ENCODE measurements around the gene ITPR3. TPM values are rescaled to one million over a fixed set of nuclear protein-coding genes. Genes with fewer than 3 reads are reported as not detected.

Gene ITPR3
- total RNA-seq, 4 donors from 2014 or later: 161 to 265 (median 197) TPM

DNA sequence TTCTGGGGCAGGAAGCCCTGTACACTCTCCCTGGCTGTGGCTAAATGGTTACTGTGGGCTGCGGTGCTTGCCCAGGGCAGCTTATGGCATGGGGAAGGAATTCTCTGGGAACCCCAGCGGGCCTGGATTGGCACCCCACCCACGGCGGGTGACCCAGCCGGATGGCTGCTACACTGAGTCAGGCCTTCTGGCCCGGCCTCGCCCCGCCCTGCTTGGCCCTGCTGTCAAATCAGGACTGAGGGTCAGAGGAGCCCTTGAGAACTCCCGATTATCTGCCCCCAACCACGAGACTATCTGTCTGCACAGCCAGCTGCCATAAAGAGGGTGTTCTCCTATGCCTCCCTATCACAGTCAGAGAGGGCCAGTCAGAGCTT lies 7.3 kb upstream of the ITPR3 start:
- WGBS, 2 donors: 45 to 57% methylated on average over 6 to 9 of the region's 10 CpGs
- TF ChIP-seq, protein P1, sequence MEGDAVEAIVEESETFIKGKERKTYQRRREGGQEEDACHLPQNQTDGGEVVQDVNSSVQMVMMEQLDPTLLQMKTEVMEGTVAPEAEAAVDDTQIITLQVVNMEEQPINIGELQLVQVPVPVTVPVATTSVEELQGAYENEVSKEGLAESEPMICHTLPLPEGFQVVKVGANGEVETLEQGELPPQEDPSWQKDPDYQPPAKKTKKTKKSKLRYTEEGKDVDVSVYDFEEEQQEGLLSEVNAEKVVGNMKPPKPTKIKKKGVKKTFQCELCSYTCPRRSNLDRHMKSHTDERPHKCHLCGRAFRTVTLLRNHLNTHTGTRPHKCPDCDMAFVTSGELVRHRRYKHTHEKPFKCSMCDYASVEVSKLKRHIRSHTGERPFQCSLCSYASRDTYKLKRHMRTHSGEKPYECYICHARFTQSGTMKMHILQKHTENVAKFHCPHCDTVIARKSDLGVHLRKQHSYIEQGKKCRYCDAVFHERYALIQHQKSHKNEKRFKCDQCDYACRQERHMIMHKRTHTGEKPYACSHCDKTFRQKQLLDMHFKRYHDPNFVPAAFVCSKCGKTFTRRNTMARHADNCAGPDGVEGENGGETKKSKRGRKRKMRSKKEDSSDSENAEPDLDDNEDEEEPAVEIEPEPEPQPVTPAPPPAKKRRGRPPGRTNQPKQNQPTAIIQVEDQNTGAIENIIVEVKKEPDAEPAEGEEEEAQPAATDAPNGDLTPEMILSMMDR (IDR thresholded peaks at IDR 0.05): no peak
- no peak for TF ChIP-seq POLR2A (IDR thresholded peaks at IDR 0.05)
- DNase-seq (ENCODE audit: low spot score in 2 of 2): no peak

DNA sequence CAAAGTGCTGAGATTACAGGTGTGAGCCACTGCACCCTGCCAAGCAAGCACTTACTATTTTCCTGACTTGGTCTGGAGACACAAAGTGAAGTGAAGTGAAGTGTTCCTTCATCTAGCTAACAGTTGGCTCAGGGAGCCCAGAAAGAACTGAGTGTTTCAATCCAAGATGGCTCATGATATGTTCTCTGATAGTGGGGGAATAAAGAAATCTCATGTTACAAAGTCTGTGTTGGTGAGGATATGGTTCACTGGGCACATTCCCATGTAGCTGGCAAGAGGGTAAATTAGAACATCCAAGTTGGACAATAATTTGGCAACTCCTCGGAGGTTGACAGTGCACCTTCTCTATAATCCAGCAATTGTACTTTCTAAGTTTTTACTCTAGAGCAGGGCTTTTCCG lies 5.0 kb upstream of the ITPR3 start:
- no peak for DNase-seq (ENCODE audit: low spot score in 2 of 2)
- no peak overlapping the region for H3K4me3 ChIP-seq (ENCODE audit: low read depth, poor library complexity, severe bottlenecking)
- intact Hi-C loops (cut with DNase I; ENCODE audit: low total_unique reads): no loop called here
- 69 to 80% methylated on average over 2 of the region's 2 CpGs for WGBS, 2 donors
- TF ChIP-seq, protein P1 (IDR thresholded peaks at IDR 0.05): no peak
- no peak for TF ChIP-seq POLR2A (IDR thresholded peaks at IDR 0.05)

More for the DNA sequence above, 7.3 kb upstream of the ITPR3 start:
- intact Hi-C loops (cut with DNase I; ENCODE audit: low total_unique reads): no loop called here
- no peak overlapping the region for H3K4me3 ChIP-seq (ENCODE audit: low read depth, poor library complexity, severe bottlenecking)

- TF ChIP-seq, protein P1 (IDR thresholded peaks at IDR 0.05): no peak
- TF ChIP-seq POLR2A (IDR thresholded peaks at IDR 0.05): no peak
- DNase-seq (ENCODE audit: low spot score in 2 of 2): no peak
- H3K4me3 ChIP-seq (ENCODE audit: low read depth, poor library complexity, severe bottlenecking): no peak overlapping the region
- 72 to 79% methylated on average over 4 of the region's 4 CpGs for WGBS, 2 donors
- intact Hi-C loops (cut with DNase I; ENCODE audit: low total_unique reads): no loop called here
These were observed 4.2 kb upstream of the ITPR3 start for GRCh38 chr6:33616913-33617312.

GRCh38 chr6:33619166-33619840 lies 1.8 kb upstream of the ITPR3 start:
- DNase-seq (ENCODE audit: low spot score in 2 of 2): no peak
- intact Hi-C loops (cut with DNase I; ENCODE audit: low total_unique reads): no loop called here
- TF ChIP-seq, protein P1 (IDR thresholded peaks at IDR 0.05): no peak
- TF ChIP-seq POLR2A (IDR thresholded peaks at IDR 0.05): no peak
- 38 to 45% methylated on average over 5 of the region's 5 CpGs for WGBS, 2 donors
- no peak overlapping the region for H3K4me3 ChIP-seq (ENCODE audit: low read depth, poor library complexity, severe bottlenecking)

- peak overlapping the region; percentile 49 for H3K4me3 ChIP-seq (ENCODE audit: low read depth, poor library complexity, severe bottlenecking)
- TF ChIP-seq, protein P1 (IDR thresholded peaks at IDR 0.05): no peak
- no peak for TF ChIP-seq POLR2A (IDR thresholded peaks at IDR 0.05)
- WGBS, 2 donors: 0% methylated on average over 29 of the region's 29 CpGs
- intact Hi-C loops (cut with DNase I; ENCODE audit: low total_unique reads): no loop called here
- peak; percentile 40 to 92 for DNase-seq (ENCODE audit: low spot score in 2 of 2)
These were observed 815 bp upstream of the ITPR3 start for GRCh38 chr6:33620158-33620855.

All from lower leg skin (tissue), 4 donors.